Stimulated activated CD8-positive, alpha-beta memory T cell treated with anti-CD3 and anti-CD28 coated beads, Interleukin-15, amount 100 ng/mL, for 48 hours (primary cell): Measurements from ENCODE around the gene MAPK8.

Experiments used
- DNase-seq, 2 donors: peaks; one replicate each; pipeline ENCODE4 v3.0.0-alpha.2; 2020; ENCODE audit warnings: low read depth in 2 of 2

MAPK8 gene

DNA sequence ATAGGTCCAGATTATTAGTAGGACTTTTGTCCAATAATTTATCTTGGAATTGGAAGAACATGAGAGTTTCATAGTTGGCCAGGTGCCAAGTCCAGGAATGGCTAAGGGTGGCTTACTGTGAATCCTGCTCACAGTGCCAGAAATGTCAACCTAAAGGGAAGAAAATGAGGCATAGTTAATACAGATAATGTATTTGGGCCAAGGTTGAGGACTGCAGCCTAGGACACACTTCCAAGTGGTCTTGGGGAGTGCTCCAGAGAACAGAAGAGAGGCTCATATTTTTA lies 78.2 kb downstream of the MAPK8 start:
- no peak for DNase-seq

DNA sequence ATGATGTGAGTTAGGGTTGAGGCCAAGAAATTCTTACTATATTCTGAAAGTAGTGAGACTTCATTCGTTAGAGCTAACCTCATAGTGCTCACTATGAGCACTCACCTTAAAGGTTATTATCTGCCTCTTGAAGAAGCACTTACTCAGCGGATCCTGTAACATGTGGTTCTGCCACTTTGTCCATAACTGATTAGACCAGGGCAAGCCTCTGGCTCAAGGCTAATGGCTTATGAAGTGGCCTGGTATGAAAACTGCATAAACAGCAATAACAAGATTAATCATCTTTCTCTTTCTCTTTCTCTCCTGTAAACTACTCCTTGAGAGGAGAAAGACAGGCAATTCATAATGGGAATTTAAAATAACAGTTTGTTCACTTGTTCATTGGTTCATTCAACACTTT lies 82.8 kb downstream of the MAPK8 start:
- no peak for DNase-seq

DNA sequence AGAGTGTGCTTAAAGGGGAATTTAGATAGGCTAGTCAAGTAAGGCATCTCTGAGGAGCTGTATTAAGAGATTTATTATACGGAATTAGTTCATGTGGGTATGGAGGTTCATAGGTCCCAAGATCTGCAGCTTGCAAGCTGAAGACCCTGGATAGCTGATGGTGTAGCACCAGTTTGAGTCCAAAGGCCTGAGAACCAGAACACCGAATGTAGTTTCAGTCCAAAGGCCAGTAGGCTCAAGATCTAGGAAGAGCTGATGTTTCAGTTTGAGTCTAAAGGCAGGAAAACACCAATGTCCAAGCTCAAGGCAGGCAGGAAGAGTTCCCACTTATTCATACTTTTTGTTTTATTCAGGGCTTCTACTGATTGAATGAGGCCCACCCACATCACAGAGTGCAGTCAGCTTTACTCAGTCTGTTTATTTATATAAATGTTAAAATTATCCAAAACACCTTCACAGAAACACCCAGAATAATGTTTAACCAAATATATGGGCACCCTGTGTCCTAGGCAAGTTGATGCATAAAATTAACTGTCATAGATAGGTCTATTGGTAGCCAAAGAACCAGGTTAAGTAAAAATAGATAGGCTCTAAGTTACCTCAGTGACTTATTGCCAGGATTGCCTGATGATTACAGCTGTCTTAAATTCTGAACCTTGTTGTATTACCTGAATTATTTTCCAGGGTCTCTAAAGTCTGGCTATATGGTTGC lies 83.5 kb downstream of the MAPK8 start:
- DNase-seq: no peak

DNA sequence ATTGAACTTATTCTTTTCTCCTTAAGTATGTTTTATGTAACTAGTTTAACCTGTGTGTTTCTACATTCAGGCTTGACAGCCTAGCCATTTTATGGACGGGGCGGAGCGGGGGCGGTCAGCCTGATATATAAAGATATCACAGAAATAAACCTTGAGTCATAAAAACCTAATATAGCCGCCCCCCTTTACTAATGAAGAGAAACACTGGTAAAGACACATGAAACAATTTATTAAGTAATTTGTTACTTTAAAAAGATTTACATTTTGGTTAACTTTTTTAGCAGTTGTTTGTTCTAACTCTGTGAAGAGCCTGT lies 84.0 kb downstream of the MAPK8 start:
- no peak for DNase-seq

DNA sequence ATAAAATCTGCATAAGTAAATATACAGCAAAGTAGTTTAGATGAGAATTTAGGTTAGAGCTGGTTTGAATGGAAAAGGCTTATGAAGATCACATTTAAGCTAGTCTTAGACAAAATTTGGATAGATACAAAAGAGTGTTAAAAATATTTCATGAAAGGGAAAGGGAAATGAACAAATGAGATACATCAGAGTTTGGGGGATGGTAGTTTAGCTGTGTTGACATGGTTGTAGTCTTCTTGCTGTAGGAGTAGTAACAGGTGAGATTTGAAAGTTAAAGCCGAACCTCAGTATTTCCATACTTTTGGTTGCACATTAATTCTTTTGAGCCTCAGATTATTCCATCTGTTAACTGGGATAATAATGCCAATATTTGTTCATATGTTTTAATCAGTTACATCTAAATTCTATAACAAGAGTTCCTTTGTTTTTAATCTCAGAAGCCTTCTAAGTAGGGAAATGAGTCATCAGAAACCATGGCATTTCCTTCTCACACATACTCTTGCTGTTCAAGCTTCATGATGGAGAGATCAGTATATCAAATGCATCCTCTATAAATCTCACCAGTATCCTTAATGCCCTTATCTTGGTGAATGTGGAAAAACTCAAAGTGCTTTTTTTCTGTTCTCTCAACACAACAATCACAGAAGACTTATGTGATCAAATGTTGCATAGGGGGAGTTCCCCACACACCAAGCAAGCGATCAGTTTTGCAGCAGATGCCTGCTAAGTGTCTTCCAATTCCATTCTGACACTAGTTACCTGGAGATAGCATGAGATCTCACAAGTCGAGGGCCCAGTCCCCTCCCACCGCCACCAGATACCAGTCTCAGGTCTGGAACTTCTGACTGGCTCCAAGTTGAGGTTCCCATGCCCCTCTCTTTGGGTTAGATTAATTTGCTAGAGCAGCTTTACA lies 84.7 kb downstream of the MAPK8 start:
- no peak for DNase-seq

DNA sequence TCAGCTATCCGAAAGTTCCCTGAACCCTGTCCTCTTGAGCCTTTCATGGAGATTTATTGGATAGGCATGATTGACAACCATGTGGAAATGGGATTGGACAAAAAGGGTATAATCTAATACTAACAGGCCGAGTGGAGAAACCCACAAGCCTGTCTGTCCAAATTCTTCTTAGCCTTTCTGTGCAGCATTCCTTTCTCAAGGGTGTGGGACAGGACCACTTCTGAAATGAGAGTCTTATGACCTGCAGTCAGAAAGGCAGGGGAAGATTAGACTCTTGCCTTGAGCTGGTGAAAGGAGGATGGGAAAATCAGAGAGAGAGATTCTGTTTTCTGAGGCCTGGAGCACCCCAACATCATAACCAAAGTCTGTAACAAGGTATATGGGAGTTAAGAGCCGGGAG lies 85.5 kb downstream of the MAPK8 start:
- no peak for DNase-seq

DNA sequence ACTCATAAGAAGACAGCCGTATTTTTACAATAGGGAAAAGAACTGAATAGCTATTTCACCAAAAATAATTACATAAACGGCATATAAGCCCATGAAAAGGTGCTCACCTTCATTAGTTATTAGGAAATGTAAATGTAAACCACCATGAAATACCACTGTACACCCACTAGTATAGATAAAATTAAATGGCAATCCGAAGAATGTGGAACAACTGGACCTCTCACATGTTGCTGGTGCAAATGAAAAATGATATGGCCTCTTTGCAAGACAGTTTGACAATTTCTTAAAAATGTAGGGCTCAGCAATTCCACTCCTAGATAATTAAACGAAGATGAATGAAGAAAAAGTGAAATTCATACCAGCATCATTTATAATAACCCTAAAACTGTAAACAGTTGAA lies 91.8 kb downstream of the MAPK8 start:
- DNase-seq: no peak

DNA sequence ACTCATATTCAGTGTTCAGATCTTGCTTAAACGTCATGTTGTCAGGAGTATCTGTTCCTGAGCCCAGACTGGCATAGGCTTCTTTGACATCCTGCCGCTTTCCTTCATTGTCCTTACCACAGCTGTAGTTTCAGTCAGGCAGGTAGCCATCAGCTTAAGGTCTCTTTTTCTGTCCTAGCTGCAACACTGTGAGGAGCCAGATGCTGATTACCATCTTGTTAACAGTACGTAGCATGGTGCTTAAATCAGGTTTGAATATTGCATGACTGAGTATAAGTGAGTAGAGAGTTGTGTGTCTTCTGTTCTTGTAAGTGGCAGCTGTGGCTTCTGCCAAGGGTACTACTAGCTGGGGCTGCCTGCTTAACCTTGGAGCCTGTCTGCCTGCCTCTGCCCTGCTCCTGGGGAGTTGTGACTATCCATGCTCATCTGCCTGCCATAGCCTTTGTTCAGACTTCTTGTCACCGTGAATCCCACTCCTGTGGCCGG lies 92.6 kb downstream of the MAPK8 start:
- DNase-seq: no peak

DNA sequence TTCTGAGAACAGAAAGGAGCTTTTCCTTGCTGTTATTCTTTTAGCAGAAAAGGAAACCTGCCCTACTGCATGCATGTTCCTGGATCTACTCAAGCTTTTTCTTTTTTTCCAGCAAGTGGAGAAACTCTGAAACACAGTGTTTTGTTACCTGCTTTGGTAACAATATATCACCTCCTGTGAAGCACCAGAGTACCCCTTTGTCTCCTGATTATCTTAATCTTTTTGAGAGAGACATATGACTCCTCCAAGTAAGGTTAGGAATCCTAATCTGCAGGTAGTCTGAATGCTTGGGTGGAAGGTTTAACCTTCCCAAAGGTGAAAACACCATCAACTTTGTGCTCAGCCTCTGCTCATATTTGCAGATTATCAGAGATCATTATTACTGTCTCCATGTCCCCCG lies 93.1 kb downstream of the MAPK8 start:
- DNase-seq: no peak

DNA sequence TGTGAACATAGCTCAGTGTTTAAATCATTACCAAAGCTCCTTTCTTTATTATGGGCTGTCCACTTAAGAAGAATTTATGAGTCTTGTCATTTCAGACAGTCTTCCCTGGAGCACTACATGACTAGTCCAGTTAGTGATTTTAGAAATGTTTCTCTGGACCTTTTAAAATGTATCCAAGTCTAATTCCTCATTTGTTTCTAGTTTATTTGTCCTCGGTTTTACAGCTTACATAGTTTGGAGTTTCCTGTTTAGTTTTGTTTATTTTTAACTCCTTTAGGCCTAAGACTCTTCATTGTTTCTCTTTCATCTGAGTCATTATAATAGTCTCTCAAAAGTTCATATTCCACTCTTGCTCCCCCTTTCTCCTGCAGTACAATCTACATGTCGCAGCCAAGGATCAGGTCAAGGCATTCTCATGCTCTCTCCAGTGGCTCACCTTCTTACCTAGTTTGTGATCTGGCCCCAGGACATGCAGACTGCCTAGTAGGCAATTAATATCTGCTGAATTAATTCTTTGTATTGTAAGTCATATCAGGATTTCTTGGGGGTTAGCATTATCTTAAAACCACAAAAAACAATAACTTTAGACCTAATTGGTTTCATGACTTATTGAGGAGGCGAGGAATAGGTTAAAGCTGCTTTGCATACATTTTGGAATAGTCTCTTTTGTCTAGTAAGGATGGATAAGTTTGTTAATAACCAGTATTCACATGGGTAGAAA lies 93.8 kb downstream of the MAPK8 start:
- DNase-seq: no peak

DNA sequence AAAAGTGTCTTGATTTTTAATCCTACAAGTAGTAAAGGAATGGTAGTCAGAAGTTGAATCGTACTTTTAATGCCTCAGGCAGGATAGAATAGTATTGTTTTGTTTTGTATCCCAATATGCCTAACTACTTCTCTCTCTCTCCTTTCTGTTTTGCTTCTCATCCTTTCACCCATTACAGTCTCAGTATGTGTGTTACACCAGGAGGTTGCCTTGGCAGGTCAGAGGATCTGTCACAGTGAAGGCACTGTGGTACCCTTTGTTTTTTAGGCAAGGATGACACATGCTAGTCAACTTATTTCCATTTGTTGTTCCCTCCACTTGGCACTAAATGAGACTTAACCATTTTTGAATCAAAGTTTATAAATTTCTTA lies 94.4 kb downstream of the MAPK8 start:
- DNase-seq: no peak

DNA sequence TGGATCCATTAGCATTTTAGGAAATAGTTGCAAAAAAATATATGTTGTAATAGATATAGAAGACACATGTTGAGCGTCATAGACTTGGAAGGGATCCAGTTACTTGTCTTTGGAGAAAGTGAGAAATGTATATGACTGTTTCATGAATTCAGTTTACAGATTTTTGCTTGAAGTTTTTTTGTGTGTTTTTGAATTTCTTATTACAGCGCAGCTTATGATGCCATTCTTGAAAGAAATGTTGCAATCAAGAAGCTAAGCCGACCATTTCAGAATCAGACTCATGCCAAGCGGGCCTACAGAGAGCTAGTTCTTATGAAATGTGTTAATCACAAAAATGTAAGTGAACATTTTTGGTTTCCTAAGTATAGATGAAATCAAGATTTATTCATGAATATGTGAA lies 98.2 kb downstream of the MAPK8 start:
- no peak for DNase-seq

DNA sequence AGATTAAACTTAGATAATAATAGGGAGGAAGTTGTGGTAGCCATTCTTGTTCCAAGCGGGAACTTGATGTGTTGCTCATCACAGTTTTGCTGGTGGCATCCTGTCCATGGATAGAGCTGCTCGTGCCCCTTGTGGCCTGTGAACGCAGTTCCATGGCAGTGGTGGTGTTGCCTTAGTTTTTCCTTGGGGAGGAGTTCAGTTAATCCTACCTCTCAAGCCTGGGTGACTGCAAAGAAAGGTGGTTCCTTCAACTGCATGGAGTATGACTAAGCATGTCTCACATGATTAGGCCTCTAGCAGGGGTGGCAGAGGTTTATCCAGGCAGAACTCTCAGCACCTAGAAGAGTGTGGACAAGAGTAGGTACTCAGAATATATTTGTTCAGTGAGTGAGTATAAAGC lies 99.7 kb downstream of the MAPK8 start:
- DNase-seq: no peak

DNA sequence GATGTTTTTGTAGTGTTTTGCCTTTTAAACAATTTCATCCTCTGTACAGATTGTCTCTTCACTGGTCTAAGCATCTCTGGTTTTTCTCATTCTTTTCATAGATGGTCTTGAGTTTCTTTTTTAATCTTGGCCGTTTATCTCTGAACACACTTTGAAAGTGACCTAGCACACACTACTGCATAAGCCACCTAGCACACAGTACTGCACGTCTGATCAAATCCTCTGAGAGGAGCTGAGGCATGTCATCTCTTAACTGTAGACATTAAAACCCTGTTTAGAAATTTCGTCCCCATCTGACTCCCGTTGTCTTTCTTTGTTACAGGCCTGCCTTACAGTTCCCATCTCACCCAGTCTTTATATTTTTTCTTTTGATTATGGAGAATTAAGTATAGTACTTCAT lies 100.2 kb downstream of the MAPK8 start:
- no peak for DNase-seq

DNA sequence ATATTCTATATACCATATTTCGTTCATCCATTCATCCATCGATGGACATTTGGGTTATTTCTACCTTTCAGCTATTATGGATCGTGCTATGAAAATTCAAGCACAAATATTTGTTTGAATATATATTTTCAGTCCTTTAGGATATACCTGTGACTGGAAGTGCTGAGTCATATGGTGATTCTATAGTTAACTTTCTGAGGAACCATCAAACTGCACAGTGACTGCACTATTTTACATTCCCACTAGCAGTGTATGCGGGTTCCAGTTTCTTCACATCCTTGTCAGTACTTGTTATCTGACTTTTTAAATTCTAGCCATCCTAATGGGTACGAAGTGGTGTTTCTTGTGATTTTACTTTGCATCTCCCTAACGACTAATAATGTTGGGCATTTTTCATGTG lies 104.0 kb downstream of the MAPK8 start:
- no peak for DNase-seq

DNA sequence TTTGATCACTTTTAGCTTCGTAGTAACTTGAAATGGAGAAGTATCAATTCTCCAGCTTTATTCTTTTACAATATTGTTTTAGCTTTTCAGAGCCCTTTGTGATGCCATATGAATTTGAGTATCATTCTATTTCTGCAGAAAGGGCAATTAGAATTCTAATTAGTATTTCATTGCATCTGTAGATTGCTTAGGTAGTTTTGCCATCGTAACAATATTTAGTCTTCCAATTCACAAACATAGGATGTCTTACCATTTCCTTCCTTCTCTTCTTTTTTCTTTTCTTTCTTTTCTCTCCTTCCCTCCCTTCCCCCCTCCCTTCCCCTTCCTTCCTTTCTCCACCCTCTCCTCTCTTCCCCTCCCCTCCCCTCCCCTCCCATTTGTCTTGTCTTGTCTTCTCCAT lies 105.0 kb downstream of the MAPK8 start:
- no peak for DNase-seq

DNA sequence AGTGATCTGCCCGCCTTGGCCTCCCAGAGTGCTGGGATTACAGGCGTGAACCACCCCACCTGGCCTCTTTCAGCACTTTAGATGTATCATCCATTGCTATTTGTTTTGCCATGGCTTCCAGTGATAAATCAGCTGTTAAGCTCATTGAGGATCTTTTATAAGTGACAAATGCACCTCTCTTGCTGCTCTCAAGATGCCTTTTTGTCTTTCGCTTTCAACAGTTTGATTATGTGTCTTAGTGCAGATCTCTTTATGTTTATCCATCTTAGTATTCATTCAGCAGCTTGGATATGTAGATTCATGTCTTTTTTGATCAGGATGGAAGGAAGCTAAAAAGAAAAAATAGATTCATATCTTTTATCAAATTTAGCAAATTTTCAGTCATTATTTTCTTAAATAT lies 105.6 kb downstream of the MAPK8 start:
- DNase-seq: no peak

DNA sequence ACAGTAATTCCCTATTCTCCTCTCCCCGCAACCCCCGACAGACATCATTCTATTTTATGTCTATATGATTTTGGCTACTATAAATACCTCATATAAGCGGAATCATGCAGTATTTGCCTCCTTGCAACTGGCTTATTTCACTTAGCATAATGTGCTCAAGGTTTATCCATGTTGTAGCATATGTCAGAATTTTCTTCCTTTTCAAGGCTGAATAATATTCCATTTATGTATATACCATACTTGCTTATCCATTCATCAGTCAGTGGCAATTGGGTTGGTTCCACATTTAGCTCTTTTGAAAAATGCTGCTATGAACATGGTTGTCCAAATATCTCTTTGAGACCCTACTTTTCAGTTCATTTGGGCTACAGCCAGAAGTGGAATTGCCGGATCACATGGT lies 106.5 kb downstream of the MAPK8 start:
- no peak for DNase-seq

DNA sequence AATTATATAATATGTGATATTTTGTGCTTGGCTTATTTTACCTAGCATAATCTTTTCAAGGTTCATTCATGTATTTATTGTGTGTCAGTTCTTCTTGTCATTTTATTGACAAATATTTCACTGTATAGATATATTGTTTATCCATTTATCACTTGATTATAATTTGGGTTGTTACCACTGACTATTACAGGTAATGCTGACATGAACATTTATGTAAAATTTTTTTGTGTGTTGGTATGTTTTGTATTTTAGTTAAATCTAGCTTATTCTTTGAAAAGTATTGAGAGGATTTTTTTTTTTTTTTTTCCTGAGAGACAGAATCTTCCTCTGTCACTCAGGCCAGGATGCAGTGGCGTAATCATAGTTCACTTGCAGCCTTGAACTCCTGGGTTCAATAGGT lies 107.7 kb downstream of the MAPK8 start:
- DNase-seq: no peak

DNA sequence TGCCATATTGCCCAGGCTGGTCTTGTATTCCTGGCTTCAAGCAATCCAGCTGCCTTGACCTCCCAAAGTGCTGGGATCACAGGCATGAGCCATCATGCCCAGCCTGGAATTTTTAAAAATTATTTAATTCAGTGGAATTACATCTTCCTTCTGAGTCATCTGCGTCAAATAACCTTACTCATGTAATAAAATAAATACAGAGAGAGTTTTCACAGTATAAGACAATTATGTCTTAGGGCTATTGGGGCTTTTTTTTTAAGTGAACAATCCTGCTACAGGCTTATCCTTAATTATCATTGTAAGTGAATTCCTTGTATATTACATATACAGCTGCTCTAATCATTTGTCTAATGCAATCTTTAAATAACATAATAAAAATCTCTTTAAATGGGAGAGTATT lies 108.3 kb downstream of the MAPK8 start:
- no peak for DNase-seq

DNA sequence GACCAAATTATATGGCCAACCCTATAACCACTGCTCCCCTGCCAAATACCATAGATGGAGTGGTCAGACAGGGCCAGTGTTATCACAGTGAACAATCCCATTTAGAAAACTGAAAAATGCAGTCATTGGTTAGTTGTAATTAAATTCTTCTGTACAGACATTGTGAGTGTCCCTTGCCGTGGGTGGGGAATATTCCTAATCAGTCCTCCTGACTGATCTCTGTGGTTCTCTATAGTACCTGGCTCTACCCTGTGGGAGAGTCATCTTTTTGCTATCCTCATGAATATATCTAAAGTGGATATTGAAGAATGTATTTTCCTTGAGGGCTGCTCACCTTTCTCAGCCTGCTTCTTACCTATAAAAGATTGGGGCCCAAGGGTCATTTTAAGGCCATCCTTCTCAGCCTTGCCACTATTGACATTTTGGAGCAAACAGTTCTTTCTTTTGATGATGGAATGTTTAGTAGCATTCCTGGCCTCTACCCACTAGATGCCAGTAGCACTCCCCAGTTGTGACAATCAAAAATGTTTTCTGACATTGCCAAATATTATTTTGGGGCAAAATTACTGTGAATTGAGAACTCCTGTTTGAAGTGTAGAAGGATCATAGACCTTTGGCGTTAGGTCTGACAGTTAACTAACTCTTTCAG lies 110.2 kb downstream of the MAPK8 start:
- DNase-seq: no peak

DNA sequence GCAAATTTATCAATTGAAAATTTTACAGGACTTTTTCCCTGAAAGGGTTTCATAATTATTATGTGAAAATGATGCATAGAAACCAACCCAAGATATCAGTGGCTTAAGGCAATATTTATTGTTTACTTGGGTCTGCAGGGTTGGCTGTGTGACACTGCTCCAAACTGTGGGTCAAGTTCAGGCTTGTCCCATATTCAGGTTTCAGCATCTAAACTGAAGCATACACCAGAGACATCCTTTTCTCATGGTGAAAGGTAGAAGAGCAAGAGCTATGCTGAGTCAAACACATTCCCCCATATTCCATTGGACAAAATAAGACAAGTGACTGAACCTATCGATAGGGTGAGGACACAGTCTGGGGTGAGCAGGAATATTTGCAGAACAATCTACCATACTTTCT lies 110.9 kb downstream of the MAPK8 start:
- DNase-seq: no peak
